22Rv1 (cell line): ENCODE measurements around the gene AMPH.

Source experiments
- H3K27ac ChIP-seq: fragments of 450-650 bp; 2 replicates; pipeline ENCODE4 v1.5.1; 2017
- ZFX ChIP-seq: fragments of 450-650 bp; IDR thresholded peaks from 2 replicates; pipeline ENCODE4 v1.6.1; 2017; ENCODE audit warnings: antibody characterized with exemption, borderline replicate concordance
- TF ChIP-seq, protein P1 (sequence below): fragments of 450-650 bp; IDR thresholded peaks from 2 replicates; pipeline ENCODE4 v1.5.1; 2017; ENCODE audit warnings: mild to moderate bottlenecking

The AMPH gene

GRCh38 chr7:38625866-38626265, 5.3 kb downstream of the AMPH start:
- no peak overlapping the region for H3K27ac ChIP-seq
- TF ChIP-seq, protein P1, sequence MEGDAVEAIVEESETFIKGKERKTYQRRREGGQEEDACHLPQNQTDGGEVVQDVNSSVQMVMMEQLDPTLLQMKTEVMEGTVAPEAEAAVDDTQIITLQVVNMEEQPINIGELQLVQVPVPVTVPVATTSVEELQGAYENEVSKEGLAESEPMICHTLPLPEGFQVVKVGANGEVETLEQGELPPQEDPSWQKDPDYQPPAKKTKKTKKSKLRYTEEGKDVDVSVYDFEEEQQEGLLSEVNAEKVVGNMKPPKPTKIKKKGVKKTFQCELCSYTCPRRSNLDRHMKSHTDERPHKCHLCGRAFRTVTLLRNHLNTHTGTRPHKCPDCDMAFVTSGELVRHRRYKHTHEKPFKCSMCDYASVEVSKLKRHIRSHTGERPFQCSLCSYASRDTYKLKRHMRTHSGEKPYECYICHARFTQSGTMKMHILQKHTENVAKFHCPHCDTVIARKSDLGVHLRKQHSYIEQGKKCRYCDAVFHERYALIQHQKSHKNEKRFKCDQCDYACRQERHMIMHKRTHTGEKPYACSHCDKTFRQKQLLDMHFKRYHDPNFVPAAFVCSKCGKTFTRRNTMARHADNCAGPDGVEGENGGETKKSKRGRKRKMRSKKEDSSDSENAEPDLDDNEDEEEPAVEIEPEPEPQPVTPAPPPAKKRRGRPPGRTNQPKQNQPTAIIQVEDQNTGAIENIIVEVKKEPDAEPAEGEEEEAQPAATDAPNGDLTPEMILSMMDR = no peak
- no peak for TF ChIP-seq ZFX

DNA sequence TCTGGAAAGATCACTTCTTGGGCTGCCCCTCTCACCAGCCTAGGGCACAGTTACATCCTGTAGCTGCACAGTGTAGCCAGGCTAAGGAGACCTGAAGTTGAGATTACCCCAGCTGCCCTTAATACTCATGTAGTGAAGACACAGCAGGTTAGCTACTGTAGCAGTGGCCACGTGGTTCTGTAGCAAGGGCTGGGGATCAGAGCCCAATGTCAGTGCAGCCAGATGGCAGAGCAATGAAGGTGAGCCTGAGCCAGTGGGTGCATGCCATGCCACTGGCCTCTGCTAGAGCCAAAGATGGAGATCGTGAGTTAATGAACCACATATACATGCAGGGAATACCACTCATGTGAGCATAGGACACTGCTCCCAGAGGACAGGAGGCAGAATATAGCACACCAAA, 15.5 kb downstream of the AMPH start:
- no peak overlapping the region for H3K27ac ChIP-seq
- TF ChIP-seq ZFX = no peak
- TF ChIP-seq, protein P1 = no peak

DNA sequence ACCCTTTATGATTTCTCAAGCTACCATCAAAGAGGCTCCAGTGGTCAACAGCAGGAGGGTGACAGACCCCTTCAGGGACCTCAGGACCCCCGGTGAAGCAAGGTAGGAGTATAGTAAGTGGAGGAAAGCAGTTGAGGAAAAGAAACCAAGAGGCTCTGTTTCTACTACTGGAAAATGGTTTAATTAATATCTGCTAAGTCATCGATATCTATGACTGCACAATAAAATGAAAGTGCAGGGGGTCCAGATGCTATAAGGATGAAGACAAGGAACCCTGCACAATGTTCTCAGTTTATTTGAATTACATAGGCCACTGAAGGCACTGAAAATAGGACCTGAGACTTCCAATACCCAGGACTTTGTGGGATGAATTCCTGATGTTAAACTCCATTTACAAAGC, 23.7 kb downstream of the AMPH start:
- TF ChIP-seq ZFX = no peak
- TF ChIP-seq, protein P1 = no peak
- H3K27ac ChIP-seq = no peak overlapping the region

- TF ChIP-seq, protein P1 = no peak
- no peak for TF ChIP-seq ZFX
- H3K27ac ChIP-seq = no peak overlapping the region
Observed at GRCh38 chr7:38600741-38601140, 30.4 kb downstream of the AMPH start.

GRCh38 chr7:38594949-38595348, 36.2 kb downstream of the AMPH start:
- TF ChIP-seq ZFX = no peak
- TF ChIP-seq, protein P1 = no peak
- H3K27ac ChIP-seq = no peak overlapping the region

GRCh38 chr7:38592737-38593288, 38.4 kb downstream of the AMPH start:
- TF ChIP-seq ZFX = no peak
- TF ChIP-seq, protein P1 = no peak
- no peak overlapping the region for H3K27ac ChIP-seq

DNA sequence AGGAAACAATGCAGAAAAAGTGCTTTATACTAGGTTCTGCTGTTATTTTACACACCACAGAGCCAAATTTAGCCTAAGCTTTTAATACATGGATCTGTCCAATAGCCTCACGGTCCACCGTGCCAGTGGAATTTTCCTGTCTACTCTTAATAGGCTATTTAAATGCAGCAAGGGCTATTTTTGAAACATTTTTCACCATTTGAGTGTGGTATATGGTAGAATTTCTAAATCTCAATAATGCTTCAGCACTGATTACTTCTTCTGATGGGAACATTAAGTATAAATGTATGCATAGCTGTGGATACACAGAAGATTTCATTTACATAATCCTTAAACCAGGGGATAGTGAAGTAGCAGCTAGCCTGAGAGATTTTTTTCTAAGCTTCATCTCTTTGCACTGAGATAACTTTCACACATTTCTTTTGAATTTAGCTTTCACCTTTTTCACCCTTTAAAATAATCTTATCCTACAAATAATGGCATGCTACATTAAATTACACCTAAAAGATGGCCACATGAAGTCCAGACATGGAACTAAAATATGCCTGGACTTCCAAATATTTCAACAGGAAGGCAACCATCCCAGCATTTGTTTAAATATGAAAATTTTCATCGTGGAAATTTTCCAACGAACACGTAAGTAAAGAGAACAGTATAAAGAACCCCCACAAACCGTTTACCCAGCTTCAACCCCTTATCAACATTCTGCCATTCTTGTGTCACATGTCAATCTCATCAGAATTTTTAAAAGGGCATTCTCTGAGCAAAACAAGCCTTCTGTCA, 45.4 kb downstream of the AMPH start:
- TF ChIP-seq, protein P1 = no peak
- no peak for TF ChIP-seq ZFX
- no peak overlapping the region for H3K27ac ChIP-seq
